HG02840 (cell line): Measurements from ENCODE around the gene YES1.
"Not testable (repeated sequence)": the region's sequence is repeated elsewhere in the genome, so short reads cannot be mapped to it uniquely, and the experiment has no call there.

Source experiments
- ATAC-seq: cut with Tn5 transposase; IDR thresholded peaks from one replicate; pipeline ENCODE4 v1.9.1; 2021; ENCODE audit warnings: mild to moderate bottlenecking, moderate library complexity, moderate number of reproducible peaks; ENCODE audit not compliant: unreplicated experiment, low FRiP score

YES1 gene

DNA sequence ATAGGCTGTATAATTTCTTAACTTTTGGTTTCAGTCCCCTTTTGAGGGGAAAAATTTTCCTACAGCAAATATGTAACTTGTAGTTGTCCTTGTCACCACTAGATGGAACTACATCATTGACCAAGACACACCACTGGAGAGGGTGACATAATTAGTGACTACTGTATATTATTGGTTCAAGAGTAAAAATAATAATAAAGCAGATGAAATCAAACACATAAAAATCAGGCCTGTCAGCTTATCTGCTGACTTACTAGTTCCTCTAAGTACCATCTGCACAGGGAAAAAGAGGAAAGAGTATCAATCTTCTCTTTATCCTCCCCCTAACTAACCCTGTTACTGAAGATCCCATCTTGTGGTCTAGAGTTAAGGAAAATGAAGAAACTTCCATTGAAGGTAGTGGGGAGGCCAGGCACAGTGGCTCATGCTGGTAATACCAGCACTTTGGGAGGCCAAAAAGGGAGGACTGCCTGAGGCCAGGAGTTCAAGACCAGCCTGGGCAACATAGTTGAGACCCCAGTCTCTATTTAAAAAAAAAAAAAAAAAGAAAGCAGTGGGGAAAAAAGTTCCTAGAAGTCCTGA, 70.0 kb downstream of the YES1 start:
- peak; percentile 65 for ATAC-seq

GRCh38 chr18:732371-732770, 79.7 kb downstream of the YES1 start:
- ATAC-seq = no peak

DNA sequence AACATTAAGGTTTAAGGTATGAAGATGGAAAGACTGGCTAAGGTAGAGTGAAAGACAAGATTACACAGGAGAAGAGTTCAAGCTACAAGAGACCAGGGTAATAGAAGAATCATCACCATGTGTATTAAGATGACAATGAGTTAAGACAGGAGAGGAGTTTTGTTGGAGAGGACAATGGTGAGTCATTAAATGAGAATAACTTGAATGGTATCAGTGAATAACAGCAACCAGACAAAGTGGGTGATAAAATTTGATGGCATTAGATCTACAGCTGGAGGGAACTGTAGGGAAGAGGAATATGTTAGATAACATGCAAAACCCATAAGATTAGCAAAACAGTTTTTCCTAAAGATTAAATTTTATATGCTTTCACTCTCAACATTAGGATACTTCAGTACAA, 80.9 kb downstream of the YES1 start:
- ATAC-seq = no peak

- ATAC-seq = no peak
These were observed 81.3 kb downstream of the YES1 start for GRCh38 chr18:730692-731091.

- not testable (repeated sequence) for ATAC-seq
These were observed 81.9 kb downstream of the YES1 start for GRCh38 chr18:730120-730519.

DNA sequence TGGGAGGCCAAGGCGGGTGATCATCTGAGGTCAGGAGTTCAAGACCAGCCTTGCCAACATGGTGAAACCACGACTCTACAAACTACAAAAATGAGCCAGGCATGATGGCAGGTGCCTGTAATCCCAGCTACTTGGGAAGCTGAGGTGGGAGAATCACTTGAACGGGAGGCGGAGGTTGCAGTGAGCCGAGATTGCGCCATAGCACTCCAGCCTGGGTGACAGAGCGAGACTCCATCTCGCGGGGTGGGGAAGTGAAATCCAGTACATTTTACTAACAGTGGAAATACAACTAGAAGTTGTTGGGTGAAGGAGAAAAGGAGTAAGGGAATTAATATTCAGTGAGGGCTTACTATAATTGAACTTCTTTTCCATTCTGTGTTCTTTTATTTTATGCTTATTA, 86.4 kb downstream of the YES1 start:
- ATAC-seq = no peak

GRCh38 chr18:723541-724080, 88.4 kb downstream of the YES1 start:
- no peak for ATAC-seq

DNA sequence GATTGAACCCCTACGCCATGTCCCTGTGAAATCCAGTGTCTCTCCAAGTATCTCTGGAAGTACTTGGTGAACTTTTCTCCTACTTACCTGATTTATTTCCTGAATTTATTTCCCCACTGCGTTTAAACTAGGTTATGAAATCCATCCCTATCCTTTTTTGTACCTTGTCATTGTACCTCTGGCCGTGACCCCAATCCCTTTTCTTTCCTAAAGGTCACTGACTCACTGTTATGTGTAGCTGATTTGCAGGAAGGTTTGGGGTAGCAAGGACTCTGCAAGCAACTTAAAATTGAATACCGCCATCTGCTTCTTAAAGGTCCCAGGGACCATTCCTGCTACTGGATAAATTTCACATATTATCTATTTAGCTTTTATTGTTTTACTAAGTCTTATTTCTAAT, 95.0 kb downstream of the YES1 start:
- ATAC-seq = no peak

DNA sequence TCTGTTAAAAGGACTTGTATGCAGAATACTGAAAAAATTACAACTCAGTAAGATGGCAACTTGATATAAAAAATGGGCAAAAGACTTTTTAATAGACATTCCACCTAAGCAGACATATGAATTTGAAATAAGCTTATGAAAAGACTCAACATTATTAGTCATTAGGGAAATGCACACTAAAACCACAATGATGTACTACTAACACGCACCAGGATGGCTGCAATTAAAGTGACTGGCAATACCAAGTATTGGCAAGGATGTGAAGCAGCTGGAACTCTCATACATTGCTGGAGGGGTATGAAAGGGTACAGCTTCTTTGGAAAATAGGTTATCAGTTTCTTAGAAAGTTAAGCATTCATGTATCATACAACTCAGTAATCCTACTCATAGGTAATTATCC, 96.4 kb downstream of the YES1 start:
- ATAC-seq = no peak

DNA sequence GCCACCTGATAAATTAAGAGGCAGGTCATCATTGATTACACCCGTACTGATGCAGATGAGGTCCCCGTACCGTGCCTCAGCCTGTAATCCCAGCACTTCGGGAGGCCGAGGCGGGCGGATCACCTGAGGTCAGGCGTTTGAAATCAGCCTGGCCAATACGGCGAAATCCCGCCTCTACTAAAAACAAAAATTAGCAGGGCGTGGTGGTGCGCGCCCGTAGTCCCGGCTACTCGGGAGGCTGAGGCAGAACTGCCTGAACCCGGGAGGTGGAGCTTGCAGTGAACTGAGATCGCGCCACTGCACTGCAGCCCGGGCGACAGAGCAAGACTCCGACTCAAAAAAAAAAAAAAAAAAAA, 98.9 kb downstream of the YES1 start:
- ATAC-seq = no peak

DNA sequence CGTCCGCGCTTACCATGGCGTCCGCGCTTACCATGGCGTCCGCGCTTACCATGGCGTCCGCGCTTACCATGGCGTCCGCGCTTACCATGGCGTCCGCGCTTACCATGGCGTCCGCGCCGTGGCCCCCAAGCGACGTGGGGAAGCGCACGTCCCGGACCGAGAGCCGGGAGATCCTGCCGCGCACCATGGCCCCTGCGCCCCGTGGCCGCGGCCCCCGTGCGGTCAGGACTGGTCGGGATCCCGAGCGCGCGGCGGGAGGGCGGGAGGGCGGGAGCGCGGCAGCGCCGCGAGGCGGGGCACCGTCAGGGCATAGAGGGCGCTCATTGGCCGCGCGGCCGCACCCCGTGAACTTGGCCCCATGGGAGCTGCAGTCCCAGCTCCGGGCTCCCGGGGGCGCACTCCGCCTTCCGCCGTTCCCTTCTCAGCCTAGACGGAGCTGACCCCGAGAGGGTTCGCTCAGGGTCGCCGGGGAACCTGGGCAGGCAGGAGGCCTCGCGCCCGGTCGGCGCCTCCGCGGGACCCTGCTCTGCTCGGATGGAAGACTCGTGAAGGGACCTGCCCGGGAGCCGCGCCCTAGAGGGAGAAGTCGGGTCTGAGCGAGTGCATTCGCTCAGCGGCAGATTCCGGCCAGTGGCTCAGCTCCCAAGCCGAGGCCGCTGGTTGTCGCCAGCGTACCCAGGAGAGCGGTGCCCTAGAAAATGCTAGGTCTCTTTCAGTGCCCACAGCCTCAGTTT, 99.5 kb downstream of the YES1 start, which contains the start of gene ENOSF1:
Gene ENOSF1 (minus strand): TSS at position 230 of the 734 bp plus-strand sequence. CDS start 43 bp downstream, at position 187.
- peak; percentile 73 for ATAC-seq

DNA sequence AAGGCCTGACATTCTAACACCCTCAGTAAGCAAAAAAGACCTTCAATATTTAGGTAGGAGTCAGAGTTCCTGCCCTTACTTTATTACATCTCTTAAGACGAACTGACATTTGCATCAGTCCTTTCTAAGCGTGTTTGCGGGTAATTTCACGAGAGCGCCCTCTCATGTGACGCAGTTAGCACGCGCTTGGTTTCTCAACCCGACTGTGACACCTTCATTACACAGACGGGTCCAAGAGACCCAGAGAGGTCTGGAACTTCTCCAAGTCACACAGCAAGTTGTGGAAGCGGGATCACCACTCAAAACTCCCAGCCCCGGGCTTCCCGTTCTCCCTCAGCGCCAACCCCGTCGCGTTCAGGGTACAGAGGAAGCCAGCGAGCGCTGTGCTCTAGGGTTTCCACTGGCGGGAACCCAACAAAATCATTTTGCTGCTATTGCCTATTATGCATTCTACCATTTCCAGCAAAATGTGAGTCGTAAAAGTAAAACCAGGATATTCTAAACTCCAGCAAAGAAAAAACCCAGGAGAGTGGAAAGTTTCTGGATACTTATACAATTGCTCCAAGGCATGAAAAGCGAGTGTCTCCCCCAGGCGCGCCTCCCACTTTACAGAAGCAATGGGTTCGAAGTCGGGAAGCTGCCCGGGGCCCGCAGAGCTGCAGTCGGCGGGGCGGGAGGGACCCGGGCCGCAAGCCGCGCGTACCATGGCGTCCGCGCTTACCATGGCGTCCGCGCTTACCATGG, 100.2 kb downstream of the YES1 start:
- ATAC-seq = peak; percentile 45

DNA sequence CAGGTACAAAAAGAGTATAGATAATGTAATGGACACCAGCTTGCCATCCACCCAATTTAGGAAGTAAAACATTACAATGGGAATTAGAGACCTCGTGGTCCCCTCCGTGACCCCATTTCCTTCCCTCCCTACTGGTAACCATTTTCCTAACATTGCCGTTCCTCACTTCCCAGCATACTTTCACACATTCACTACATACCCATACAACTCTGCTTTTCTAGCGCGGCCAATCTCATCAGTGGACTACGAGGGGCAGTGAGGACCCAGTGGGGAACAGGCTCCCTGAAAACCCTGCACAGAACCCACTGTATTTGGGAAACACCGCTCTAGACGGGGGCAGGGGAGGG, 100.8 kb downstream of the YES1 start:
- no peak for ATAC-seq

GRCh38 chr18:710418-711300, 101.4 kb downstream of the YES1 start:
- ATAC-seq = no peak

DNA sequence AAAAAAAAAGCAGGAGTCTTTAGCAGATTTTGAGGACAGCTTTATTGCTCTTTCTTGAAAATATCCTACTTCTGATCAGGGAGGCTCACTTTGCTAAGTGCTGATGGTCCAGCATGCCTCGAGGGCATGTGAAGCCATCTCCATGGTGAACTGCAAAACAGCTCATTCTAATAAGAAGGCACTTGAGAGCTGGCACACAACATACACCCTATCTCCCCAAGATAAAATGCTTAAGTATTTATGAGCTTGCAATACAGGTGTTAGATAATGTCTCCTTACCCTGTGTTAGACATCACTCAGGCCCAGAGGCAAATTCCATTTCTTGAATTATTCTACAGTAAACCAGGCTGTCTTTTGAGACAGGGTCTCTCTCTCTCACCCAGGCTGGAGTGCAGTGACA, 102.3 kb downstream of the YES1 start:
- no peak for ATAC-seq

- no peak for ATAC-seq
These were observed 103.9 kb downstream of the YES1 start for GRCh38 chr18:708096-708495.

- ATAC-seq = no peak
These were observed 105.6 kb downstream of the YES1 start for GRCh38 chr18:706405-706804.

DNA sequence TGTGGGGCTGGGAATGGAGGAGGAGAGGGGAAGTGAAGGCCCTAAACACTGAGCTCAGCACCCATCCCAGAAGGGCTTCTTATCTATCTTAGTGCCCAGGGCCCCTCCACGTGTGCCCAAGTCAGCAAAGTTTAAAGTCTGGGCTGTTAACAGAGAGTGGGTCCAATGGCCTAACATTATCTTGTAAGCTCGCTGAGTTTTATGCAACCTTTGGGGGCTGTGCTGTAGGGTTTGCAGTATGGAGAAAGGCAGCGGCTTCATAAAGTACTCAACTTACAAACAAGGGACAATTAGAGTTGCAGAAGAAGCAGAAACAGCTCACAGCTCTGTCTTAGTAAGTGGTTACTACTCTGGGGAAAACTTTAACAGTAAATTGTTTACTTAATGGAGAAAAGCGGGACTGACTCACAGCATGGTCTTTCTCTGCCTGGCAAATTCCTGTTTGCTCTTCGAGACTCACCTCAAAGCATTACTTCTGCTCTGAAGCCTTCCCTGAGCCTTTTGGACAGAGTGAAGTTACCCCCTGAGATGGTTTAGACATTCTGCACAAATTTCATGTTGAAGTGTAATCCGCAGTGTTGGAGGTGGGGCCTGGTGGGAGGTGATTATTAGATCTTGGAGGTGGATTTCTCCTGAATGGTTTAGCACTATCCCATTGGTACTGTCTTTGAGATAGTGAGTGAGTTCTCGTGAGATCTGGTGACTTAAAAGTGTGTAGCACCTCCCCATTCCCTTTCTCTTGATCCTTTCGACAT, 108.7 kb downstream of the YES1 start:
- ATAC-seq = no peak

- ATAC-seq = no peak
These were observed 114.2 kb downstream of the YES1 start for GRCh38 chr18:697800-698199.

GRCh38 chr18:697012-697411, 115.0 kb downstream of the YES1 start:
- ATAC-seq = no peak
